DND-41 (cell line): Measurements from ENCODE around the gene SMARCC1.

Experiments used
- CTCF ChIP-seq: IDR thresholded peaks from 2 replicates; pipeline ENCODE4 v1.5.1; 2012; ENCODE audit warnings: borderline replicate concordance, low read length, moderate library complexity, mild to moderate bottlenecking; ENCODE audit not compliant: poor library complexity, severe bottlenecking; ENCODE audit errors: extremely low read depth
- EZH2 ChIP-seq: IDR thresholded peaks from 3 replicates; pipeline ENCODE4 v1.6.1; 2012; ENCODE audit warnings: borderline replicate concordance, low read depth, mild to moderate bottlenecking, moderate library complexity, low read length, inconsistent platforms; ENCODE audit not compliant: severe bottlenecking

- TF ChIP-seq CTCF (no peak), EZH2 (no peak)
Observed at GRCh38 chr3:47646362-47646761, 135.3 kb downstream of the SMARCC1 start.
